ENCODE data around the gene LDB3. TPM values are rescaled to one million over a fixed set of nuclear protein-coding genes. Genes with fewer than 3 reads are reported as not detected.

LDB3 gene
- total RNA-seq, 4 donors from 2014 or later = 0.44 to 3.2 (median 0.98) TPM; not detected in 1

DNA sequence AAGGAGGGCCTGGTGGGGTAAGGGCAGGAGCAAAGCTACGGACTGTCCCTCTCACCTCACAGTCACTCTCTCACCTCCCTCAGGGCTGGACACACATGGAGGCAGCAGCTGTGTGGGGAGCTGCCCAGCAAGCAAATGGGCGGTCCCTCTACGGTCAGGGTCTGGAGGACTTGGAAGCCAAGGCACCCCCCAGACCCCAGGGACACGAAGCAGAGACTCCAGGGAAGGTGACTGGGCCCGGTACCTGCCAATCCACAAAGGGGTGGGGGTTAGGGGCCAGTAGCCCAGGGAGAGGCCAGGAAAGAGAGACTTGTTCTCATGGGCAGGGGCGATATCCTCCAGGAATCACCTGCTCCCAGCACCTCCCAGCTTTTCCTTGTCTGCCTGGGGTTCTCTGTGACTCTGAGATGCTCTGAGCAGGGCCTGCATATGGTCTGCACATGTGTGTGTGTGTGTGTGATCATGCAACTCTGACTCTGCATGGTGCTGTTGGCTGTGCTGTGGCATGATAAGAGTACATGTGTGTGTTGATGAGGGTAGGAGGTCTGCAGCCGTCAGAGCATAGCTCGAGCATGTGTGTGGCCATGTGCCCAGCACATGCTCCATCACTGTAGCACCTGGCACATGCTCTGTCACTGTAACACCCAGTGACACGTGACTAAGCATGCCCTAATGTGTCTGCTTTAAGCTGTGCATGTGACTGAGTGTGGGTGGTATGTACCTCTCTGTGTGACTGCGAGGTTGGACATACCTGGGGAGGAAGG lies 4.6 kb upstream of the LDB3 start:
- no peaks in the 10 kb centered on the region for H3K9me3 ChIP-seq
- no peaks in the 10 kb centered on the region for H3K36me3 ChIP-seq
- TF ChIP-seq EP300 (IDR thresholded peaks at IDR 0.05) (no peak), POLR2AphosphoS5 (IDR thresholded peaks at IDR 0.05) (no peak), POLR2A (IDR thresholded peaks at IDR 0.05) (no peak)
- TF ChIP-seq, protein P1, sequence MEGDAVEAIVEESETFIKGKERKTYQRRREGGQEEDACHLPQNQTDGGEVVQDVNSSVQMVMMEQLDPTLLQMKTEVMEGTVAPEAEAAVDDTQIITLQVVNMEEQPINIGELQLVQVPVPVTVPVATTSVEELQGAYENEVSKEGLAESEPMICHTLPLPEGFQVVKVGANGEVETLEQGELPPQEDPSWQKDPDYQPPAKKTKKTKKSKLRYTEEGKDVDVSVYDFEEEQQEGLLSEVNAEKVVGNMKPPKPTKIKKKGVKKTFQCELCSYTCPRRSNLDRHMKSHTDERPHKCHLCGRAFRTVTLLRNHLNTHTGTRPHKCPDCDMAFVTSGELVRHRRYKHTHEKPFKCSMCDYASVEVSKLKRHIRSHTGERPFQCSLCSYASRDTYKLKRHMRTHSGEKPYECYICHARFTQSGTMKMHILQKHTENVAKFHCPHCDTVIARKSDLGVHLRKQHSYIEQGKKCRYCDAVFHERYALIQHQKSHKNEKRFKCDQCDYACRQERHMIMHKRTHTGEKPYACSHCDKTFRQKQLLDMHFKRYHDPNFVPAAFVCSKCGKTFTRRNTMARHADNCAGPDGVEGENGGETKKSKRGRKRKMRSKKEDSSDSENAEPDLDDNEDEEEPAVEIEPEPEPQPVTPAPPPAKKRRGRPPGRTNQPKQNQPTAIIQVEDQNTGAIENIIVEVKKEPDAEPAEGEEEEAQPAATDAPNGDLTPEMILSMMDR (IDR thresholded peaks at IDR 0.05) = no peak
- H3K27me3 ChIP-seq = no peaks in the 10 kb centered on the region
- H3K27ac ChIP-seq = no peak overlapping the region
- peaks cover 10% of the 10 kb centered on the region for H3K4me1 ChIP-seq
- DNase-seq (ENCODE audit: low spot score in 2 of 2) = no peak
- no peak overlapping the region for H3K4me3 ChIP-seq
- WGBS = 82% methylated on average over 6 of the region's 10 CpGs

DNA sequence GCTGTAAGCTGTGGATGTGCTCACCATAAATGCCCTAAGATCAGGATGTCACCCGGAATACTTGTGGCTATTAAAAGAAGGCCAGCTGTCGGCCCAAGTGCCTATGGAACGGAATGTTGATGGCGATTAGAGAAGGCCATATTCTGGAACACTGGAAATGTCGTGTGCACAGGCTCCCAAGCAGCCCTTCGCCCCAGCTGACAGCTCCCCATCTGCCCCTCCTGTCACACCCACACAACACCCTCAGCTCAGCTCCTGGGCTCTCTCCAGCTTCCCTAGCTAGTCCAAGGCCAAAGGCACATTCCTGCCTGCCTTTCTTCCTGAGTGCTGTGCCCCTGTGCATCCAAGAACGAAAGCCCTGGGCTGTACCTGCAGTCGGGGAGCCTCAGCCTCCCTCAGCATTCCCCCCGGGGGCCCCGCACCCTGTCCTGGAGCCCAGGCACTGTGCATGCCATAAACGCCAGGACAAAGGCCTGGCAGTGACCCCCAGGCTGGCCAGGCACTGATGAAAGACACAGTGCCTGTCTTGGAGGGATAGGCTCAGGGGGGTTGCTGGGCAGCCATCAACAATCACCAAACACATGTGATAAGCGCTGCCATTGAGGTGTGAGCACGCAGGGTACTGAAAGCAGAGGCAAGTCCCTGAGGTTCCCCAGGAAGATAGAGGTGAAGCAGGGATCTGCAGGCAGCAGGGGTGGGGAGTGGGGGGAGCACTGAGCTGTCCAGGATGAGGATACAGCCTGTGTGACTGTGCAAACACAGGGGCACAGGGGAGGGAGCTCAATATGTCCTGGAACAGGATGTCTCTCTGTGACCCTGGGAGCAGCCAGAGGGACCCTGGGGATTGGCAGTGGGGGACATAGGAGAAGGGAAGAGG lies 3.7 kb upstream of the LDB3 start:
- H3K9me3 ChIP-seq = no peaks in the 10 kb centered on the region
- no peak for DNase-seq (ENCODE audit: low spot score in 2 of 2)
- H3K36me3 ChIP-seq = no peaks in the 10 kb centered on the region
- TF ChIP-seq, protein P1 (IDR thresholded peaks at IDR 0.05) = no peak
- no peak for TF ChIP-seq POLR2A (IDR thresholded peaks at IDR 0.05)
- TF ChIP-seq EP300 (IDR thresholded peaks at IDR 0.05) = no peak
- no peak for TF ChIP-seq POLR2AphosphoS5 (IDR thresholded peaks at IDR 0.05)
- no peak overlapping the region for H3K27ac ChIP-seq
- H3K4me1 ChIP-seq = peaks cover 10% of the 10 kb centered on the region
- H3K27me3 ChIP-seq = no peaks in the 10 kb centered on the region
- H3K4me3 ChIP-seq = no peak overlapping the region
- WGBS = 55% methylated on average over 10 of the region's 13 CpGs

DNA sequence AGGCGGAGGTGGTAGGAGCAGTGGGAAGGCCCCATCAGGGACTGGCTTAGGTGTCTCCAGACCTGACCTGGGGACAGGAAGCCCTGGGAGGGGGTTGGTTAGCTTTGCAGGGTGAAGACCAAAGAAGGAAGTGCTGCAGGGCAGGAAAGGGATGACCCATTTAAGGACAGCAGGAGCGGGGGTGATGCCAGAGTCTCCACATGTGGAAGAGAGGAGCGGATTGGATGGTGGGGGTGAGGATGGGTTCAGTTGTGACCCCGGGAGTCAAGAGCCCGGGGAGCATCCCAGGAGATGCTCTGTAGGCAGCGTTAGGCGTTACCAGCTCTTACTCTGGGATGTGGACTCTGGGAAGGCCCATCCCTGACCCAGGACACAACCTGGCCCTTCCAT lies 3.1 kb upstream of the LDB3 start:
- Histone ChIP-seq H3K36me3 (no peaks in the 10 kb centered on the region), H3K4me1 (peaks cover 10% of the 10 kb centered on the region), H3K27me3 (no peaks in the 10 kb centered on the region), H3K4me3 (no peak overlapping the region), H3K9me3 (no peaks in the 10 kb centered on the region), H3K27ac (no peak overlapping the region)
- 90% methylated on average over 7 of the region's 7 CpGs for WGBS
- TF ChIP-seq EP300 (IDR thresholded peaks at IDR 0.05) = no peak
- TF ChIP-seq, protein P1 (IDR thresholded peaks at IDR 0.05) = no peak
- TF ChIP-seq POLR2A (IDR thresholded peaks at IDR 0.05) = no peak
- no peak for TF ChIP-seq POLR2AphosphoS5 (IDR thresholded peaks at IDR 0.05)
- DNase-seq (ENCODE audit: low spot score in 2 of 2) = no peak

- H3K4me3 ChIP-seq = no peak overlapping the region
- no peaks in the 10 kb centered on the region for H3K36me3 ChIP-seq
- H3K9me3 ChIP-seq = no peaks in the 10 kb centered on the region
- no peak for TF ChIP-seq POLR2A (IDR thresholded peaks at IDR 0.05)
- no peak for TF ChIP-seq EP300 (IDR thresholded peaks at IDR 0.05)
- TF ChIP-seq, protein P1 (IDR thresholded peaks at IDR 0.05) = no peak
- TF ChIP-seq POLR2AphosphoS5 (IDR thresholded peaks at IDR 0.05) = no peak
- 81% methylated on average over 11 of the region's 12 CpGs for WGBS
- no peak overlapping the region for H3K27ac ChIP-seq
- DNase-seq (ENCODE audit: low spot score in 2 of 2) = no peak
- H3K4me1 ChIP-seq = peaks cover 10% of the 10 kb centered on the region
- no peaks in the 10 kb centered on the region for H3K27me3 ChIP-seq
Measured at GRCh38 chr10:86665868-86666267, 2.4 kb upstream of the LDB3 start.

GRCh38 chr10:86666538-86666937 lies 1.8 kb upstream of the LDB3 start:
- TF ChIP-seq, protein P1 (IDR thresholded peaks at IDR 0.05) = no peak
- no peak for TF ChIP-seq POLR2AphosphoS5 (IDR thresholded peaks at IDR 0.05)
- 89% methylated on average over 4 of the region's 7 CpGs for WGBS
- Histone ChIP-seq H3K4me3 (no peak overlapping the region), H3K36me3 (no peaks in the 10 kb centered on the region), H3K27me3 (no peaks in the 10 kb centered on the region), H3K27ac (no peak overlapping the region), H3K9me3 (no peaks in the 10 kb centered on the region), H3K4me1 (peaks cover 5% of the 10 kb centered on the region)
- no peak for DNase-seq (ENCODE audit: low spot score in 2 of 2)
